NAMALWA (cell line): ENCODE measurements around the gene HIVEP3.
"Not testable (repeated sequence)": the region's sequence is repeated elsewhere in the genome, so short reads cannot be mapped to it uniquely, and the experiment has no call there.

ENCODE experiments used
- DNase-seq: peaks from one replicate; pipeline ENCODE4 v3.0.0-alpha.2; 2015; ENCODE audit warnings: low spot score

Gene HIVEP3

DNA sequence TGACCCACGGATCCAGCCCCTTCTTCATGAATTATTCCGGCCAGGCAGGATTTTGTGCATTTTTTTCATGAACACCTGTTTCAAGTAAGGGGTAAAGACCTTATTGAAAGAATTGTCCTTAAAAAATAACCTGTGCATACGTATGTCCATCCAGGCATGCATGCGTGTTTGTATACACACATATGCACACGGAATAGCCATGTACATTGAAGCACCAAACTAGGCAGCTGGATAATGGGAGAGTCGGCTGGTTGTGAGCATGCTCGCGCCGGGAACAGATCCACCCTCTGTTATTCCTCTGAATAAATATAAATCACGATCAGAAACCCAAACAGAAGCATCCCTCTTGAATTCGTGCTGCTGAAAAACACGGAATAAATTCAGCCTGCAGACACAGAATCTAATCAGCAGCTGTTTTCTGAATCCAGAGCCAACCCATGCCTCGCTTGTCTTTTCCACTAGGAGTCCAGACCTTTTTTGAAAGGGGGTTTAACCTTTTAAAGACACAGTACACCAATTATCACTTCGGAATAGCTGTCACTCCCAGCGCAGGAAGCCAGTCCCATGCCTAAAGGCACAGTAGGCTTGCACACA is at the start of gene HIVEP3:
Gene HIVEP3 (minus strand): TSS at position 473 of the 594 bp plus-strand sequence.
- no peak for DNase-seq

DNA sequence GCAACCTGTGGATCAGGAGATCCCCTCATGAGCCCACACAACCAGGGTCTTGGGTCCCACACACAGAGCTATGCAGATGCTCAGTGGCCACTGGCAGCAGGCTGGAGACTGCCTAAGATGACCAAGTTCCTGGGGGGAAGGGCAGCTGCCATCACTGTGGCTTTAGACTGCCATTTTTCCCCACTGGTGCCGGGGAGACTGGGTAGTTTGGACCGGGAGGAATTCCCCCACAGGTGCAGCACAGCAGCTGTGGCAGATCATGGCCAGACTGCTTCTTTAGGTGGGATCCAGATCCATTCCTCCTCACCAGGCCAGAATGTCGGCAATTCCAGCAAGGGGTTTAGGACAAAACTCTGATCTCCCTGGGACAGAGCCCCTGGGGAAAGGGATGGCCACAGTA is 45.7 kb upstream of the HIVEP3 start:
- DNase-seq: no peak

DNA sequence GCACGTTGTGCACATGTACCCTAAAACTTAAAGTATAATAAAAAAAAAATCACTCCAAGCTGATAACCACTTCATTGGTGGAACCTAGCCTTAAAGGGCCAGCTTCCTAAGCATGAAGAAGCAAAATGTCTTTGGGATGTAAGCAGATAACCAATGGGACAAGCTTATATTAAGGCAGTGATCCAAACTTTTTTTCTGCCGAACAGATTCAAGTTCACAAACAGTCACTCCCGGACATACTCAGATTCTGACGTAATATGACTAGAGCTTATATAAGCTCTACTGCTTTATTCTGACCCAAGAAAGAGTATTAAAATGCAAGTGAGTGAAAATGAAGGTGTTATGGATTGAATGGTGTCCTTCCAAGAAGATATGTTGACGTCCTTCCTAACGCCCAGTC is 44.9 kb upstream of the HIVEP3 start:
- no peak for DNase-seq

GRCh38 chr1:41958015-41958673 is 39.4 kb upstream of the HIVEP3 start:
- DNase-seq: no peak

GRCh38 chr1:41957568-41957967 is 38.8 kb upstream of the HIVEP3 start:
- DNase-seq: no peak

GRCh38 chr1:41955461-41956159 is 36.9 kb upstream of the HIVEP3 start:
- no peak for DNase-seq

GRCh38 chr1:41954533-41954944 is 35.8 kb upstream of the HIVEP3 start:
- DNase-seq: no peak

GRCh38 chr1:41953291-41953690 is 34.6 kb upstream of the HIVEP3 start:
- DNase-seq: no peak

GRCh38 chr1:41952208-41952607 is 33.5 kb upstream of the HIVEP3 start:
- DNase-seq: no peak

GRCh38 chr1:41951492-41951891 is 32.8 kb upstream of the HIVEP3 start:
- not testable (repeated sequence) for DNase-seq

- DNase-seq: no peak
Measured at GRCh38 chr1:41950820-41951219, 32.1 kb upstream of the HIVEP3 start.

GRCh38 chr1:41945946-41946345 is 27.2 kb upstream of the HIVEP3 start:
- DNase-seq: not testable (repeated sequence)

- no peak for DNase-seq
Measured at GRCh38 chr1:41943717-41944116, 25.0 kb upstream of the HIVEP3 start.

- DNase-seq: no peak
Measured at GRCh38 chr1:41942278-41942677, 23.6 kb upstream of the HIVEP3 start.

DNA sequence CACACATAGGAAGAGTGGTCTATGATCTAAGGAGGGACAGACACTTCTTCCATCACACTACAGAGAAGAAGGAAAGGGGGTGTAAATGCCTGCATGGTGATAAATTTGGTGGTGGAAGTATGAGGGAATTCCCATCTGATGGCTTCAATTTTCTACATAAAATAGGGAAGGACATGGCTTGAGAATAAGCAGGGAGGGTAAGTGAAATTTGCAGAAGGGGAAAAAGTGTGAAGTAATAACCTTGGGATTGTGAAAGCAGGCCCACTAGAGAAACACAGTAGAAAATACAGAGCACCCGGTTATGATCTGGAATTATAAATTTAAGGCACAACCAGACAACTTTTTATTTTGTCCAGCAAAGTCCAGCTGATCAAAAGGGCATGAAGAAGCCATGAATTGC is 22.7 kb upstream of the HIVEP3 start:
- DNase-seq: no peak

GRCh38 chr1:41939194-41939593 is 20.5 kb upstream of the HIVEP3 start:
- DNase-seq: no peak

DNA sequence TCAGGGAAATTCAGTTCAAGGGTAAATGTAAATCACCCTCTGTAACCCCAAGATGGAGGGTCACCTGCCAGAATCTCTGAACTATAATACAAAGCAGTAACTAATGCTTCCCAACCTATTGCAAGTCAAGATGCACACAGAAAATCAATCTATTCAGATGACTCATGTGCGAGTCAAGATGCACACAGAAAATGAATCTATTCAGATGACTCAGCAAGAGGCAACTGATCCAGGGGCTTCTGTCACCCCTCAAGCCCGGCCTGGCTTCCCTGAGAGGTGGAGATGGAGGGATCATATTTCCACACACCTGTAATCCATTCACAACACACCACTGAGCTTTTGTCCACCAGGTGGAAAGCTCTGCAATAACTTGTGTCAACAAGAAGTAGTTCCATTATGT is 17.4 kb upstream of the HIVEP3 start:
- DNase-seq: no peak

DNA sequence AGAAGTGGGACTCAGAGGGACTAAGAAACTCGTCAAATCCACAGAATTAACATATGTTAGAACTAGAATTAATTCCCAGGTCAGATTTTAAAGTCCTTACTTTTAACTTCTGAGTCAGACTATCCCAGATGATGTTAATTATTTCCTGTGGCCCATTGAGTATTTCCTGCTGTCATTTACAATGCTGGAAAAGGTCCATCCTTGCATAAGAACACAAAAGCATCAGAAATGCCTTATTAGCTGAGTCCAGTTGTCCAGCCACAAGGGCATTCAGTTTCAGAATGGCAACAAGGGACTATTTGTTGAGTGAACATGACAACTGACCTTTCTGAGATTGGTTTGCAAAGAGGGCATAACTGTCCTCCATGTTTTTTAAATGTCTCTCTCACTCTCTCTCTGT is 16.5 kb upstream of the HIVEP3 start:
- DNase-seq: no peak

- no peak for DNase-seq
Measured at GRCh38 chr1:41933106-41933505, 14.4 kb upstream of the HIVEP3 start.

DNA sequence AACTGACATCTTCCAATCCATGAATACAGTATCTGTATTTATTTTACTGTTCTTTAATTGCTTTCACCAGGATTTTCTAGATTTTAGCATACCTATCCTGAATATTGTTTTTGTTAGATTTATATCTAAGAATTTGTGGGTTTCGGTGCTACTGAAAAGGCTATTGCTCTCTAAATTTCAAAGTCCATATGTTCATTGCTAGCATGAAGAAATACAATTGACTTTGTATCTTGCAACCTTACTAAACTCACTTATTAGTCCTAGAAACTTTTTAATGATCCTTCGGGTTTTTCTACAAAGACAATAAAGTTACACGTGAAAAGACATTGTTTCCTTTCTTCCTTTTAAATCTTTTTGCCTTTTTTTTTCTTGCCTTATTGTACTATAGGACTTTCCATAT is 12.9 kb upstream of the HIVEP3 start:
- no peak for DNase-seq

- DNase-seq: no peak
Measured at GRCh38 chr1:41927118-41927517, 8.4 kb upstream of the HIVEP3 start.

DNA sequence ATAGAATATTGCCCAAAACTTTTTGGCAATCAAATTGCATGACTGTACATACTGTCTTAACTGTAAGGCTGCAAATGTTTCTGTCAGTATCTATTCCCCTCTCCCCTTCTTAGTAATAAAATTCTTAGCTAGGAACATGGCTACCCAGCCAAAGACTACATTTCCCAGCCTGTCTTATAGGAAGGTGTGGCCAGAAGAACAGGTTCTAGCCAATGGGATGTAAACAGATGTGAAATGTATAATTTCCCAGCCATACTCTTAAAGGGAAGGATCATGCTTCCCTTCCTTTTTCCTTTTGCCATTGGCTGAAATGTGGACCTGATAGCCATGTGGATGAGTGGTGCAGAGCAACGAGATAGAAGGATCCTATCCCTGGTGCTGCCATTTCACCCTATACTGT is 7.0 kb upstream of the HIVEP3 start:
- peak; percentile 5 for DNase-seq

DNA sequence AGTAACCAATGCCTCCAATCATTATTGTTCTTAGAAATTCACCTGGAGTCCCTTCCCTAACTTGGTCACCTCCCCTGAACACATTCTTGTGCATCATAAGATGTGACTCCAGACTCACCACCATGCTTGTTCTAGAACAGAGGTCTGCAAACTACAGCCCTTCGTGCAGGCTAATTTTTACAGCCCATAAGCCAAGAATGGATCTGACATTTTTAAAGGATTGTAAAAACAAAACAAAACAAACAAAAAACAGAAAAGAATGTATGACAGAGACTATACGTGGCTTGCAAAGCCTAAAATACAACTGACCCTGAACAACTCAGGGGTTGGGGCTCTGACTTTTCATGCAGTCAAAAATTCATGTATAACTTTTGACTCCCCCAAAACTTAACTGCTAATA is 6.2 kb upstream of the HIVEP3 start:
- DNase-seq: no peak

DNA sequence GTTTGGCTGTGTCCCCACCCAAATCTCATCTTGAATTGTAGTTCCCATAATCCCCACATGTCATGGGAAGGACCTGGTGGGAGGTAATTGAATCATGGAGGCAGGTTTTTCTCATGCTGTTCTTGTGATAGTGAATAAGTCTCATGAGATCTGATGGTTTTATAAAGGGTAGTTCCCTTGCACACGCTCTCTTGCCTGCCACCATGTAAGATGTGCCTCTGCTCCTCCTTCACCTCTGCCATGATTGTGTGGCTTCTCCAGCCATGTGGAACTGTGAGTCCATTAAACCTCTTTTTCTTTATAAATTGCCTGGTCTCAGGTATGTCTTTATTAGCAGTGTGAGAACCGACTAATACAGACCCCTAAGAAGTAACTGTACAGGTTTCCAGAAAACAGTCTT is 2.5 kb upstream of the HIVEP3 start:
- not testable (repeated sequence) for DNase-seq
